Activated CD4-positive, alpha-beta memory T cell treated with anti-CD3 and anti-CD28 coated beads, Interleukin-2, amount 10 ng/mL, durations not matched to agents 7 days and 5 days (primary cell): ENCODE data around the gene STK25. TPM values are rescaled to one million over a fixed set of nuclear protein-coding genes. Genes with fewer than 3 reads are reported as not detected.
A peak's percentile ranks its signal among the peaks of the same experiment; 100 is the strongest.
"Not testable (repeated sequence)": the region's sequence is repeated elsewhere in the genome, so short reads cannot be mapped to it uniquely, and the experiment has no call there.

Source experiments
- CTCF ChIA-PET: fragments of 350-600 bp; sonication (Branson Sonifier 250); formaldehyde crosslinking; loops from one replicate; lab custom pipeline; 2021; ENCODE audit warnings: antibody characterized with exemption, inconsistent platforms; lab: Charles Lee
- POLR2A ChIA-PET: fragments of 350-600 bp; sonication (Branson Sonifier 250); formaldehyde crosslinking; loops from one replicate; lab custom pipeline; 2021; ENCODE audit warnings: antibody characterized with exemption; lab: Charles Lee
- DNase-seq: peaks from one replicate; pipeline ENCODE4 v3.0.0-alpha.2; 2020
- H3K27ac Mint-ChIP-seq: one replicate; pipeline ENCODE4 v1.8.0; 2021; ENCODE audit warnings: mild to moderate bottlenecking, mixed read lengths
- H3K27me3 Mint-ChIP-seq: one replicate; pipeline ENCODE4 v1.8.0; 2021; ENCODE audit warnings: mixed read lengths
- H3K36me3 Mint-ChIP-seq: one replicate; pipeline ENCODE4 v1.8.0; 2021; ENCODE audit warnings: low read depth, mixed read lengths
- H3K4me1 Mint-ChIP-seq: one replicate; pipeline ENCODE4 v1.8.0; 2021; ENCODE audit warnings: mixed read lengths
- H3K4me3 Mint-ChIP-seq: one replicate; pipeline ENCODE4 v1.8.0; 2021; ENCODE audit warnings: mild to moderate bottlenecking, mixed read lengths
- H3K9me3 Mint-ChIP-seq: one replicate; pipeline ENCODE4 v1.8.0; 2021; ENCODE audit warnings: mixed read lengths
- total RNA-seq, 2 experiments: library from RNA; stranded (reverse); gene quantifications; one replicate each; pipeline ENCODE4 v1.2.3, GENCODE V29; 2021

The STK25 gene
- total RNA-seq, 2 experiments from 2014 or later = 98.8 to 108 TPM

- CTCF ChIA-PET = no interaction called here
- Mint-ChIP-seq H3K9me3 (no peaks in the 10 kb centered on the region), H3K4me1 (no peaks in the 10 kb centered on the region), H3K36me3 (no peaks in the 10 kb centered on the region), H3K27ac (no peak overlapping the region), H3K4me3 (no peak overlapping the region), H3K27me3 (peaks cover 11% of the 10 kb centered on the region)
- no peak for DNase-seq
- POLR2A ChIA-PET = no interaction called here
These were observed 53.4 kb downstream of the STK25 start for GRCh38 chr2:241454837-241455485.

DNA sequence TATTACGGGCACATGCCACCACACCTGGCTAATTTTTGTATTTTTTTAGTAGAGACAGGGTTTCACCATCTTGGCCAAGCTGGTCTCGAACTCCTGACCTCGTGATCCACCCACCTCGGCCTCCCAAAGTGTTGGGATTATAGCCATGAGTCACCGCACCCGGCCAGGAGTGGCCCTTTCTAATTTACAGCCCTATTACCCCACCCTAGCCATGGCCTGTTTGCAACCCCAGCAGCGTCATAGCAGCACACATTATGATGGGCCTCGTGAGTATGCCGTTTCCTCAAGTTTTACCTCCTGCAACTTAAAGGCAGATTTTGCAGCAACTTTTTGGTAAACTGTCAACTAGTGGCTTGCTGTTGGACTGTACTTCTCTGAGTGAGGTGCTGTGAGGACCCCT, 54.5 kb downstream of the STK25 start:
- H3K27ac Mint-ChIP-seq, H3K9me3 Mint-ChIP-seq, POLR2A ChIA-PET, H3K4me3 Mint-ChIP-seq, CTCF ChIA-PET, DNase-seq, H3K4me1 Mint-ChIP-seq, H3K36me3 Mint-ChIP-seq: not testable (repeated sequence)
- peaks cover 12% of the 10 kb centered on the region for H3K27me3 Mint-ChIP-seq

- Mint-ChIP-seq H3K4me1 (no peaks in the 10 kb centered on the region), H3K36me3 (peaks cover 3% of the 10 kb centered on the region), H3K9me3 (no peaks in the 10 kb centered on the region), H3K27me3 (peaks cover 26% of the 10 kb centered on the region), H3K4me3 (no peak overlapping the region), H3K27ac (no peak overlapping the region)
- POLR2A ChIA-PET = no interaction called here
- DNase-seq = no peak
- CTCF ChIA-PET = interaction anchor here (1.2 kb wide), 1 partner anchor 164 kb away, joined by 3 read pairs; no protein-coding TSS in a partner anchor
These were observed 56.4 kb downstream of the STK25 start for GRCh38 chr2:241451840-241452506.

DNA sequence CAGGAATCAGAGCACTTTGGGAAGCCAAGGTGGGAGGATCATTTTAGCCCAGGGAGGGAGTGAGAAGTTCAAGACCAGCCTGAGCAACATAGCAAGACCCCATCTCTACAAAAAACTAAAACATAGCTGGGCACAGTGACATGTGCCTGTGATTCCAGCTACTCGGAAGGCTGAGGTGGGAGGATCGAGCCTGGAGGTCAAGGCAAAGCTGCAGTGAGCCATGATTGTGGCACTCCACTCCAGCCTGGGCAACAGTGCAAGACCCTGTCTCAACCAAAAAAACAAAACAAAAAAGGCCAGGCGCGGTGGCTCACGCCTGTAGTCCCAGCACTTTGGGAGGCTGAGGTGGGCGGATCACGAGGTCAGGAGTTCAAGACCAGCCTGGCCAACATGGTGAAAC, 58.3 kb downstream of the STK25 start:
- Mint-ChIP-seq H3K27me3 (peaks cover 32% of the 10 kb centered on the region), H3K4me1 (peaks cover 11% of the 10 kb centered on the region)
- H3K36me3 Mint-ChIP-seq, H3K4me3 Mint-ChIP-seq, CTCF ChIA-PET, H3K9me3 Mint-ChIP-seq, POLR2A ChIA-PET, DNase-seq, H3K27ac Mint-ChIP-seq: not testable (repeated sequence)

DNA sequence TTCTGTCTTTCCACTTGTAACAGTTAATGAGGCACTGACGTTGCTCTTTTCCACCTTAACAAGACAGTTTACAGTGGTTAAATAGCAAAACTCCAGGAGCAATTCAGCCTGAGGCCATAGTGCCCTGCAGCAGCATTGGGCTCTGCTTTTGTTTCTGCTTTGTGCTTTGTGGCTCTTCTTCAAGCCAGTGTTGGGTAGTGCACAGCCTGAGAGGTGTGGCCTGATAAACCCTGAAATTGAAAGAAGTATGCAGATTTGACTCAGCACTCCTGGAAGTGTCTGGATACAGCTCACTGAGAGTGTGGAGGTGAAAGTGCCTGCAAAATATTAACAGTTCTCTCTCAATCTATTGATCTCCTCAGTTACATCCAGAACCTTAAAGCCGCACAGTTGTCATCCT, 63.0 kb downstream of the STK25 start:
- ChIA-PET POLR2A (no interaction called here), CTCF (no interaction called here)
- Mint-ChIP-seq H3K9me3 (no peaks in the 10 kb centered on the region), H3K4me1 (peaks cover 34% of the 10 kb centered on the region), H3K27ac (no peak overlapping the region), H3K36me3 (peaks cover 22% of the 10 kb centered on the region), H3K27me3 (peaks cover 35% of the 10 kb centered on the region), H3K4me3 (no peak overlapping the region)
- peak; percentile 46 for DNase-seq

DNA sequence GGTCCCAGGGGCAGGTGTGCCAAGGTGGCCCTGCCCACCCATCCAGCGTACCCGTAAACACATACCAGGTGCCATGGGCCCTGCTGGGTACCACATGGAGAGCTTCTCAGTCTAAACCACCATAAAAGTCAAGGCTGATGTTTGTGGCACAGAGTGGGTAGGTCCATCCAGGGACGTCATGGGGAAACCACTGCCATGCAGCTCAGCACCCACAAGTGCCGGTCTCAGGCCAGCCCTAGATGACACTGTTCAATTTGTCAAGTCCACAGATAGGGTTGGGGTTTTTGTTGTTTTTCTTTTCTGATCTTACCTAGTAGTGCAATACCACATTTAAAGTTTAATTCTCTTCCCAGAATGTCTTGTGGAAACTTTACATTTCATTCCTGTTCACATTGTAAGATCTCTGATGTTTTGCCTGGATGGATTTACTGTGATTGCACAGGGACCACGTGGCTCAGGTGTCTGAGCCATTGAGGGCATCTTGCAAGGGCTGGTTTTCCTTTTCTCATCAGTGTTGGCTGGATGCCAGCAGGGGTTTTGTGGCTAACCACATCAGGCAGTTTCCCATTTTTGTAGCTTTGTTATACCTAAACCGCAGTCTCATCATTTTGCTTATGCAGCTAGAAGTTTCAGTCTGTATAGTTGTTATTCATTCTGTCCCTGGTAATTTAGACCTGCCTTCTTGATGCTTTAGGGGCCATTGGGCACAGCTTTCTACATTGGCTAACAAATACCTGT, 64.7 kb downstream of the STK25 start:
- peak overlapping the region; percentile 5 for H3K4me3 Mint-ChIP-seq
- ChIA-PET CTCF (interaction anchor here (0.6 to 1.5 kb wide), 5 partner anchors 8 to 435 kb away, joined by 3 to 5 read pairs (median 4); no protein-coding TSS in a partner anchor), POLR2A (interaction anchor here (0.8 to 1.5 kb wide), 7 partner anchors 11 to 405 kb away, joined by 3 to 6 read pairs (median 3); partner anchors contain the start of gene HDLBP)
- peaks cover 32% of the 10 kb centered on the region for H3K27me3 Mint-ChIP-seq
- peaks cover 25% of the 10 kb centered on the region for H3K36me3 Mint-ChIP-seq
- peak; percentile 93 for DNase-seq
- H3K9me3 Mint-ChIP-seq = no peaks in the 10 kb centered on the region
- H3K27ac Mint-ChIP-seq = peak overlapping the region; percentile 23
- peaks cover 34% of the 10 kb centered on the region for H3K4me1 Mint-ChIP-seq

Other genes starting within 250 kb of the STK25 start
- gene HDLBP, start 192.9 kb downstream of the STK25 start, total RNA-seq = 100 to 1,000 TPM; 190 to 193 TPM
- gene SEPTIN2, start 192.7 kb downstream of the STK25 start, total RNA-seq = 100 to 1,000 TPM; 282 to 290 TPM
- gene FARP2, start 152.3 kb downstream of the STK25 start, total RNA-seq = 10 to 100 TPM; 14.1 to 15.0 TPM
- gene BOK, start 50.2 kb upstream of the STK25 start, total RNA-seq = under 1 TPM; 0.08 to 0.15 TPM
- 10 to 100 TPM; 31.9 to 34.3 TPM for gene THAP4, start 128.6 kb upstream of the STK25 start, total RNA-seq
- gene ATG4B, start 129.1 kb upstream of the STK25 start, total RNA-seq = 10 to 100 TPM; 84.1 to 87.1 TPM
- 10 to 100 TPM; 54.8 to 57.7 TPM for gene DTYMK, start 178.2 kb upstream of the STK25 start, total RNA-seq
- gene ING5, start 193.5 kb upstream of the STK25 start, total RNA-seq = 10 to 100 TPM; 26.4 to 27.4 TPM
- 10 to 100 TPM; 24.6 to 25.0 TPM for gene D2HGDH, start 226.0 kb upstream of the STK25 start, total RNA-seq